Heart left ventricle (tissue), 13 donors: ENCODE measurements around the gene WWOX.

Experiments
- CTCF ChIP-seq, 12 donors: fragments of 200-600 bp; sonication (generic) in 4 of 12; IDR thresholded peaks; one replicate each; pipeline versions ENCODE4 v1.5.0 to v1.8.0; 2018 to 2022; ENCODE audit warnings: antibody characterized with exemption in 12 of 12, mild to moderate bottlenecking in 5 of 12
- POLR2A ChIP-seq, 2 donors: fragments of 450-650 bp; IDR thresholded peaks; one replicate each; pipeline ENCODE4 v1.6.1; 2017; ENCODE audit warnings: antibody characterized with exemption in 2 of 2, mild to moderate bottlenecking in 2 of 2, moderate library complexity in 2 of 2
- donor health status: ischemic (EF 13 %, LVEDD 7.1; RV severe dilation, severe dysfunction).
- donor health status: DM: no; HTN: yes; CAD: no.
- donor health status: DM: no; HTN: no; CAD: no.
- donor health status: ischemic (EF 25% LVEDD 6.9; RV normal size, moderate dysfunction).
- donor health status: ischemic (EF 25% LVEDD 5.7; RV mildly dilated, moderate dysfunction).
- donor health status: ischemic (EF 35%, LVEDD 5.7; RV mildly dilated, moderate dysfunction).
- donor health status: nonischemic (EF 11% LVEDD 7.7; RV severe dilation, severe dysfunction).
- donor health status: DM: yes; HTN: yes; CAD: no.
- donor health status: PGD.
- donor health status: ischemic (EF 29% LVEDD 5.4; RV normal size, mild dysfunction).
- donor health status: nonischemic (EF 23%, LVEDD 6.1; RV moderate dilation, normal function).

GRCh38 chr16:78212674-78213073, 113.2 kb downstream of the WWOX start:
- no peak for TF ChIP-seq CTCF (IDR thresholded peaks at IDR 0.05)
- TF ChIP-seq POLR2A (IDR thresholded peaks at IDR 0.05), result no peak
